Testis (tissue), 2 donors: Measurements from ENCODE around the gene NUCKS1.

ENCODE experiments used
- CTCF ChIP-seq, 3 experiments: fragments of 450-650 bp in 2 of 3; fragments of 200-600 bp in 1 of 3; sonication (generic) in 1 of 3; IDR thresholded peaks; one replicate each; pipeline ENCODE4 v1.5.1; 2016 to 2019; ENCODE audit warnings: antibody characterized with exemption in 3 of 3, mild to moderate bottlenecking in 2 of 3, moderate library complexity in 1 of 3
- POLR2A ChIP-seq: fragments of 450-650 bp; IDR thresholded peaks from one replicate; pipeline ENCODE4 v1.6.1; 2017; ENCODE audit warnings: antibody characterized with exemption, mild to moderate bottlenecking, moderate library complexity

GRCh38 chr1:205690122-205690756 is 59.7 kb downstream of the NUCKS1 start:
- TF ChIP-seq CTCF (IDR thresholded peaks at IDR 0.05) (no peak), POLR2A (no peak)
